GM23338 (cell line): ENCODE results near the gene SLC9A3. TPM values are rescaled to one million over a fixed set of nuclear protein-coding genes. Genes with fewer than 3 reads are reported as not detected.

Experiments used
- ATAC-seq: fragments of 200-7000 bp; cut with Tn5 transposase; 3 replicates; pipeline ENCODE4 v1.9.1; 2020
- DNase-seq: peaks from one replicate; pipeline ENCODE4 v3.0.0-alpha.2; 2015; ENCODE audit warnings: low spot score
- H2AFZ ChIP-seq: fragments of 200-600 bp; sonication (generic); 2 replicates; pipeline ENCODE4 v1.8.0; 2016; ENCODE audit warnings: antibody characterized with exemption, mild to moderate bottlenecking, moderate library complexity
- H3F3A ChIP-seq: fragments of 200-600 bp; sonication (generic); replicated peaks from 2 replicates; pipeline ENCODE4 v1.8.0; 2017; ENCODE audit warnings: antibody characterized with exemption, mixed run types, low read depth
- H3K27ac ChIP-seq: fragments of 200-600 bp; sonication (generic); 2 replicates; pipeline ENCODE4 v1.6.1; 2016; ENCODE audit warnings: low read depth
- H3K27me3 ChIP-seq: fragments of 200-600 bp; sonication (generic); 2 replicates; pipeline ENCODE4 v1.8.0; 2016; ENCODE audit warnings: mild to moderate bottlenecking, mixed run types, moderate library complexity; ENCODE audit not compliant: insufficient read depth
- H3K36me3 ChIP-seq: fragments of 200-600 bp; sonication (generic); 2 replicates; pipeline ENCODE4 v1.8.0; 2016; ENCODE audit warnings: mild to moderate bottlenecking; ENCODE audit not compliant: insufficient read depth
- H3K4me1 ChIP-seq: fragments of 200-600 bp; sonication (generic); 2 replicates; pipeline ENCODE4 v1.8.0; 2016; ENCODE audit warnings: mild to moderate bottlenecking, moderate library complexity; ENCODE audit not compliant: insufficient read depth
- H3K4me2 ChIP-seq: fragments of 200-600 bp; sonication (generic); 2 replicates; pipeline ENCODE4 v1.7.1; 2017; ENCODE audit warnings: mixed run types
- H3K4me3 ChIP-seq: fragments of 200-600 bp; sonication (generic); 2 replicates; pipeline ENCODE4 v1.6.1; 2016; ENCODE audit warnings: mixed run types
- H3K79me2 ChIP-seq: fragments of 200-600 bp; sonication (generic); replicated peaks from 2 replicates; pipeline ENCODE4 v1.8.0; 2017; ENCODE audit warnings: mild to moderate bottlenecking; ENCODE audit not compliant: insufficient read depth
- H3K9me2 ChIP-seq: fragments of 200-600 bp; sonication (generic); 2 replicates; pipeline ENCODE4 v1.8.0; 2017; ENCODE audit not compliant: insufficient read depth
- H4K20me1 ChIP-seq: fragments of 200-600 bp; sonication (generic); replicated peaks from 2 replicates; pipeline ENCODE4 v1.8.0; 2017; ENCODE audit warnings: mild to moderate bottlenecking; ENCODE audit not compliant: insufficient read depth
- H3K27ac Mint-ChIP-seq: 2 replicates; pipeline ENCODE4 v1.8.0; 2020; ENCODE audit warnings: inconsistent platforms, mild to moderate bottlenecking, moderate library complexity, mixed read lengths
- H3K27me3 Mint-ChIP-seq: 3 replicates; pipeline ENCODE4 v1.8.0; 2022; ENCODE audit warnings: low read depth, mild to moderate bottlenecking, moderate library complexity, mixed read lengths, inconsistent platforms; ENCODE audit not compliant: insufficient read depth, poor library complexity
- H3K36me3 Mint-ChIP-seq: 3 replicates; pipeline ENCODE4 v1.8.0; 2021; ENCODE audit warnings: low read depth, mild to moderate bottlenecking, inconsistent platforms, moderate library complexity, mixed read lengths
- H3K4me1 Mint-ChIP-seq: 3 replicates; pipeline ENCODE4 v1.8.0; 2020; ENCODE audit warnings: mild to moderate bottlenecking, inconsistent platforms, mixed read lengths
- H3K4me3 Mint-ChIP-seq: 3 replicates; pipeline ENCODE4 v1.8.0; 2021; ENCODE audit warnings: moderate library complexity, mild to moderate bottlenecking, inconsistent platforms, mixed read lengths
- H3K9me3 Mint-ChIP-seq: 3 replicates; pipeline ENCODE4 v1.8.0; 2020; ENCODE audit warnings: moderate library complexity, mild to moderate bottlenecking, inconsistent platforms, mixed read lengths
- CREB1 ChIP-seq: fragments of 250-450 bp; sonication (Bioruptor Pico); IDR thresholded peaks from 2 replicates; pipeline ENCODE4 v1.5.0; 2020; ENCODE audit warnings: low read depth, mild to moderate bottlenecking, moderate library complexity
- CTCF ChIP-seq, 2 experiments: fragments of 200-600 bp in 1 of 2; sonication (generic) in 1 of 2; conservative IDR thresholded peaks; 2 replicates each; pipeline versions ENCODE4 v1.5.1 to v1.6.1; 2016 to 2017; ENCODE audit warnings: antibody characterized with exemption in 2 of 2, low read depth in 2 of 2, mild to moderate bottlenecking in 2 of 2, moderate library complexity in 1 of 2
- JUNB ChIP-seq: IDR thresholded peaks from one replicate; pipeline ENCODE4 v1.6.1; 2016; ENCODE audit warnings: antibody characterized with exemption; ENCODE audit not compliant: unreplicated experiment
- NANOG ChIP-seq: IDR thresholded peaks from 2 replicates; pipeline ENCODE4 v1.6.1; 2016; ENCODE audit warnings: antibody characterized with exemption, borderline replicate concordance
- POLR2AphosphoS5 ChIP-seq: IDR thresholded peaks from 2 replicates; pipeline ENCODE4 v1.6.1; 2016; ENCODE audit warnings: antibody characterized with exemption, low read depth
- STAT1 ChIP-seq: IDR thresholded peaks from one replicate; pipeline ENCODE4 v1.6.1; 2016; ENCODE audit warnings: antibody characterized with exemption; ENCODE audit not compliant: unreplicated experiment
- ZNF114 ChIP-seq: fragments of 250-450 bp; sonication (Bioruptor Pico); IDR thresholded peaks from 2 replicates; pipeline ENCODE4 v1.5.0; 2020; ENCODE audit warnings: mild to moderate bottlenecking, moderate library complexity
- polyA plus RNA-seq: library from polyadenylated mRNA; unstranded; fragments of >200 nt; fragmentation: Nextera tagmentation; extraction: Ambion mirVana; gene quantifications from 2 replicates; pipeline ENCODE4 v1.2.1, GENCODE V29; 2016
- total RNA-seq: library from RNA; depleted of rRNA; stranded (reverse); fragments of >200 nt; shearing (Covaris generic); gene quantifications from 2 replicates; pipeline ENCODE4 v1.2.3, GENCODE V29; 2014
- TF ChIP-seq, protein P1 (sequence below): IDR thresholded peaks from one replicate; pipeline ENCODE4 v1.6.1; 2018; ENCODE audit warnings: antibody characterized with exemption; ENCODE audit not compliant: unreplicated experiment

SLC9A3 gene
- total and polyA plus RNA-seq, 2 experiments from 2014 or later: 0.39 to 3.1 TPM

- peaks cover 16% of the 10 kb centered on the region for H3K27me3 ChIP-seq
- H2AFZ ChIP-seq: no peak overlapping the region
- Mint-ChIP-seq H3K36me3 (no peaks in the 10 kb centered on the region; the same call in 2 of the 3 replicates), H3K4me1 (peaks cover 15% of the 10 kb centered on the region), H3K4me3 (no peak overlapping the region), H3K27me3 (peaks cover 84% of the 10 kb centered on the region), H3K9me3 (peaks cover 4% of the 10 kb centered on the region; the same call in 1 of the 3 replicates), H3K27ac (no peak overlapping the region)
- H3K79me2 ChIP-seq: no peaks in the 10 kb centered on the region
- no peak overlapping the region for H3K4me3 ChIP-seq
- no peak for TF ChIP-seq CTCF (conservative IDR thresholded peaks at IDR 0.05; ENCODE audit: low read depth in 2 of 2)
- no peak for TF ChIP-seq POLR2AphosphoS5
- no peak for TF ChIP-seq CREB1 (CRISPR knock-in tag)
- TF ChIP-seq JUNB: no peak
- DNase-seq (no peak), ATAC-seq (no peak)
- no peaks in the 10 kb centered on the region for H3F3A ChIP-seq
- no peaks in the 10 kb centered on the region; the same call in 1 of the 2 replicates for H3K4me1 ChIP-seq
- H4K20me1 ChIP-seq: no peaks in the 10 kb centered on the region
- H3K4me2 ChIP-seq: no peak overlapping the region
- no peak overlapping the region for H3K27ac ChIP-seq
- H3K9me2 ChIP-seq: no peaks in the 10 kb centered on the region
- no peaks in the 10 kb centered on the region for H3K36me3 ChIP-seq
Measured at GRCh38 chr5:497090-497700, 27.1 kb downstream of the SLC9A3 start.

- Histone ChIP-seq H3K36me3 (no peaks in the 10 kb centered on the region), H3K4me2 (peak overlapping the region; percentile 70), H3K9me2 (no peaks in the 10 kb centered on the region), H3K79me2 (no peaks in the 10 kb centered on the region), H2AFZ (no peak overlapping the region), H3K27ac (no peak overlapping the region), H3F3A (no peaks in the 10 kb centered on the region), H3K4me3 (peak overlapping the region; percentile 41; the same call in 1 of the 2 replicates), H3K4me1 (no peaks in the 10 kb centered on the region; the same call in 1 of the 2 replicates), H3K27me3 (peaks cover 16% of the 10 kb centered on the region), H4K20me1 (no peaks in the 10 kb centered on the region)
- ATAC-seq (peak; percentile 6; the same call in 2 of the 3 replicates), DNase-seq (peak; percentile 40)
- 0 out of 3 replicates have a peak, but pooled peaks cover 4% of the 10 kb centered on the region for H3K9me3 Mint-ChIP-seq
- peaks cover 84% of the 10 kb centered on the region for H3K27me3 Mint-ChIP-seq
- H3K4me1 Mint-ChIP-seq: peaks cover 19% of the 10 kb centered on the region
- TF ChIP-seq STAT1 (no peak), ZNF114 (CRISPR knock-in tag) (no peak), NANOG (no peak)
- TF ChIP-seq, protein P1, sequence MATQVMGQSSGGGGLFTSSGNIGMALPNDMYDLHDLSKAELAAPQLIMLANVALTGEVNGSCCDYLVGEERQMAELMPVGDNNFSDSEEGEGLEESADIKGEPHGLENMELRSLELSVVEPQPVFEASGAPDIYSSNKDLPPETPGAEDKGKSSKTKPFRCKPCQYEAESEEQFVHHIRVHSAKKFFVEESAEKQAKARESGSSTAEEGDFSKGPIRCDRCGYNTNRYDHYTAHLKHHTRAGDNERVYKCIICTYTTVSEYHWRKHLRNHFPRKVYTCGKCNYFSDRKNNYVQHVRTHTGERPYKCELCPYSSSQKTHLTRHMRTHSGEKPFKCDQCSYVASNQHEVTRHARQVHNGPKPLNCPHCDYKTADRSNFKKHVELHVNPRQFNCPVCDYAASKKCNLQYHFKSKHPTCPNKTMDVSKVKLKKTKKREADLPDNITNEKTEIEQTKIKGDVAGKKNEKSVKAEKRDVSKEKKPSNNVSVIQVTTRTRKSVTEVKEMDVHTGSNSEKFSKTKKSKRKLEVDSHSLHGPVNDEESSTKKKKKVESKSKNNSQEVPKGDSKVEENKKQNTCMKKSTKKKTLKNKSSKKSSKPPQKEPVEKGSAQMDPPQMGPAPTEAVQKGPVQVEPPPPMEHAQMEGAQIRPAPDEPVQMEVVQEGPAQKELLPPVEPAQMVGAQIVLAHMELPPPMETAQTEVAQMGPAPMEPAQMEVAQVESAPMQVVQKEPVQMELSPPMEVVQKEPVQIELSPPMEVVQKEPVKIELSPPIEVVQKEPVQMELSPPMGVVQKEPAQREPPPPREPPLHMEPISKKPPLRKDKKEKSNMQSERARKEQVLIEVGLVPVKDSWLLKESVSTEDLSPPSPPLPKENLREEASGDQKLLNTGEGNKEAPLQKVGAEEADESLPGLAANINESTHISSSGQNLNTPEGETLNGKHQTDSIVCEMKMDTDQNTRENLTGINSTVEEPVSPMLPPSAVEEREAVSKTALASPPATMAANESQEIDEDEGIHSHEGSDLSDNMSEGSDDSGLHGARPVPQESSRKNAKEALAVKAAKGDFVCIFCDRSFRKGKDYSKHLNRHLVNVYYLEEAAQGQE: no peak
- no peak overlapping the region for H3K27ac Mint-ChIP-seq
- H3K4me3 Mint-ChIP-seq: peak overlapping the region; percentile 71
- H3K36me3 Mint-ChIP-seq: no peaks in the 10 kb centered on the region; the same call in 2 of the 3 replicates
Measured at GRCh38 chr5:496028-496427, 28.2 kb downstream of the SLC9A3 start.
